CD4-positive, alpha-beta T cell (primary cell): Measurements from ENCODE around the gene MTHFD1L. TPM values are rescaled to one million over a fixed set of nuclear protein-coding genes. Genes with fewer than 3 reads are reported as not detected.
A peak's percentile ranks its signal among the peaks of the same experiment; 100 is the strongest.
"Not testable (repeated sequence)": the region's sequence is repeated elsewhere in the genome, so short reads cannot be mapped to it uniquely, and the experiment has no call there.

Source experiments
- ATAC-seq: fragments of 200-7000 bp; cut with Tn5 transposase; one replicate; pipeline ENCODE4 v1.10.0; 2022; ENCODE audit warnings: mild to moderate bottlenecking; ENCODE audit not compliant: poor library complexity
- CTCF ChIA-PET: fragments of 350-600 bp; sonication (Branson Sonifier 250); formaldehyde crosslinking; loops from one replicate; lab custom pipeline; 2021; ENCODE audit warnings: antibody characterized with exemption, inconsistent platforms; lab: Charles Lee
- POLR2A ChIA-PET: fragments of 350-600 bp; sonication (Branson Sonifier 250); formaldehyde crosslinking; loops from one replicate; lab custom pipeline; 2021; ENCODE audit warnings: antibody characterized with exemption, inconsistent platforms; lab: Charles Lee
- DNase-seq, 14 experiments: peaks; one replicate each; pipeline ENCODE4 v3.0.0-alpha.2; 2013 to 2020; ENCODE audit warnings: mixed read lengths in 2 of 14
- H3K27ac ChIP-seq, 2 donors: one replicate each; pipeline versions ENCODE4 v1.5.1 to v1.7.0; 2013; ENCODE audit warnings: low read length in 2 of 2, low read depth in 1 of 2, mild to moderate bottlenecking in 1 of 2
- H3K27me3 ChIP-seq, 2 experiments: 1 replicate in 1 of 2; 2 replicates in 1 of 2; pipeline versions ENCODE4 v1.6.1 to v1.7.0; 2013; ENCODE audit warnings: low read length in 2 of 2, control low read depth in 1 of 2, mild to moderate bottlenecking in 1 of 2, moderate library complexity in 1 of 2; ENCODE audit not compliant: insufficient read depth in 2 of 2, control insufficient read depth in 1 of 2
- H3K36me3 ChIP-seq: one replicate; pipeline ENCODE4 v1.6.1; 2013; ENCODE audit warnings: low read length, control low read depth; ENCODE audit not compliant: insufficient read depth
- H3K4me1 ChIP-seq: one replicate; pipeline ENCODE4 v1.6.1; 2013; ENCODE audit warnings: low read length, control low read depth; ENCODE audit not compliant: insufficient read depth
- H3K4me3 ChIP-seq: one replicate; pipeline ENCODE4 v1.5.1; 2013; ENCODE audit warnings: mild to moderate bottlenecking, low read length, moderate library complexity
- H3K9me3 ChIP-seq, 2 experiments: 1 replicate in 1 of 2; 2 replicates in 1 of 2; pipeline versions ENCODE4 v1.6.1 to v1.7.0; 2013; ENCODE audit warnings: low read length in 2 of 2, mild to moderate bottlenecking in 2 of 2, control low read depth in 1 of 2, moderate library complexity in 1 of 2; ENCODE audit not compliant: control insufficient read depth in 1 of 2, insufficient read depth in 1 of 2
- H3K27ac Mint-ChIP-seq: one replicate; pipeline ENCODE4 v1.8.0; 2020; ENCODE audit warnings: mixed read lengths
- H3K27me3 Mint-ChIP-seq: one replicate; pipeline ENCODE4 v1.8.0; 2021; ENCODE audit warnings: mixed read lengths
- H3K36me3 Mint-ChIP-seq: one replicate; pipeline ENCODE4 v1.8.0; 2021; ENCODE audit warnings: low read depth, mixed read lengths
- H3K4me1 Mint-ChIP-seq: one replicate; pipeline ENCODE4 v1.8.0; 2021; ENCODE audit warnings: low read depth, mixed read lengths
- H3K4me3 Mint-ChIP-seq: one replicate; pipeline ENCODE4 v1.8.0; 2020; ENCODE audit warnings: mild to moderate bottlenecking, mixed read lengths
- H3K9me3 Mint-ChIP-seq: one replicate; pipeline ENCODE4 v1.8.0; 2020; ENCODE audit warnings: mixed read lengths
- CTCF ChIP-seq: fragments of 200-600 bp; IDR thresholded peaks from one replicate; pipeline ENCODE4 v1.8.0; 2022; ENCODE audit warnings: antibody characterized with exemption, mild to moderate bottlenecking
- intact Hi-C, 2 experiments: fragments of 100-400 bp; cut with DNase I in 1 of 2; cut with micrococcal nuclease in 1 of 2; formaldehyde crosslinking; loops; one replicate each; pipeline versions ENCODE4 v1.15.1 to v1.9.0; 2023 to 2025; cut with DNase I, micrococcal nuclease
- polyA plus RNA-seq, 2 donors: library from polyadenylated mRNA; unstranded; fragments of 120-200 nt; gene quantifications; one replicate each; pipeline ENCODE4 v1.2.1, GENCODE V29; 2013
- total RNA-seq, 174 experiments: library from RNA in 2 of 174; stranded (reverse) in 2 of 174; gene quantifications; one replicate each; pipeline ENCODE4 v1.2.3 and lab custom pipeline; 2021 to 2026

MTHFD1L gene
- total RNA-seq (1 to 10 TPM; 8.8 to 9.7 TPM), total RNA-seq (lab: John Stamatoyannopoulos, UW) (3.4 to 324 (median 28.5) reads per million in 172 experiments)
- 5.7 TPM for polyA plus RNA-seq (2013, experiment 1 of 2)
- polyA plus RNA-seq (2013, experiment 2 of 2) = 6.9 TPM

GRCh38 chr6:150865406-150866146, at the start of gene MTHFD1L:
Gene MTHFD1L, plus strand, starts transcription at chr6:150865702. Its CDS starts 121 bp downstream, at chr6:150865823.
- no peaks in the 10 kb centered on the region for H3K9me3 Mint-ChIP-seq
- H3K27ac Mint-ChIP-seq = peak within 1 kb of the TSS; percentile 80
- peak; percentile 43 to 86 (median 60) for DNase-seq
- Histone ChIP-seq H3K27ac (peak within 1 kb of the TSS in 1 of 2 donors; percentile 40), H3K9me3 (no peaks in the 10 kb centered on the region), H3K4me1 (peaks cover 17% of the 10 kb centered on the region), H3K36me3 (no peaks in the 10 kb centered on the region), H3K27me3 (no peaks in the 10 kb centered on the region), H3K4me3 (peak within 1 kb of the TSS; percentile 62)
- CTCF ChIA-PET = interaction anchor here (1.0 kb wide), 1 partner anchor 12 kb away, joined by 4 read pairs; no protein-coding TSS in a partner anchor
- intact Hi-C loops = loop anchor here in 1 of 2 experiments (10.0 kb wide), 1 partner anchor 589 kb away; the partner anchor contains the start of gene RMND1
- peaks cover 14% of the 10 kb centered on the region for H3K4me1 Mint-ChIP-seq
- peak; percentile 57 for ATAC-seq
- POLR2A ChIA-PET = interaction anchor here (0.7 to 0.9 kb wide), 2 partner anchors 524 to 1285 kb away, joined by 3 to 4 read pairs; no protein-coding TSS in a partner anchor
- peak within 1 kb of the TSS; percentile 89 for H3K4me3 Mint-ChIP-seq
- TF ChIP-seq CTCF = peak; percentile 57
- H3K27me3 Mint-ChIP-seq = no peaks in the 10 kb centered on the region
- peaks cover 4% of the 10 kb centered on the region for H3K36me3 Mint-ChIP-seq

DNA sequence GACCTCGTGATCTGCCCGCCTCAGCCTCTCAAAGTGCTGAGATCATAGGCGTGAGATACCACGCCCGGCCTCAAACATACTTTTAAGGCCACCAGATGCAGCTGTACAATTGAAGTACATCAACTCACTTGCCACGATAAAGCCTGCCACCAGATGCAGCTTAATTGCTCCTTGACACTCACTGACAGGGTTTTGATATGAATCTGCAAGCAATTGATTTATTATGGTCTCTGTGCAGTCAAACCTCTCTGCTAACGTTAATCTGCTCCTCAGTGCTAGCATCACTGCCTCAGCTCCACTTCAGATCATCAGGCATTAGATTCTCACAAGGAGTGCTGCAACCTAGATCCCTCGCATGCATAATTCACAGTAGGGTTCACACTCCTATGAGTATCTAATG, 48.9 kb upstream of the MTHFD1L start:
- H3K9me3 Mint-ChIP-seq, DNase-seq, POLR2A ChIA-PET, H3K36me3 Mint-ChIP-seq, H3K27ac ChIP-seq, ATAC-seq, H3K4me3 Mint-ChIP-seq, H3K27me3 ChIP-seq, H3K27me3 Mint-ChIP-seq, H3K9me3 ChIP-seq, H3K4me1 ChIP-seq, H3K4me1 Mint-ChIP-seq, H3K4me3 ChIP-seq, H3K36me3 ChIP-seq, H3K27ac Mint-ChIP-seq: not testable (repeated sequence)
- intact Hi-C loops = loop anchor here in 1 of 2 experiments (10.0 kb wide), 2 partner anchors 132 to 982 kb away; no protein-coding TSS in a partner anchor
- CTCF ChIA-PET = interaction anchor here (3.7 kb wide), 1 partner anchor 398 kb away, joined by 28 read pairs; no protein-coding TSS in a partner anchor

DNA sequence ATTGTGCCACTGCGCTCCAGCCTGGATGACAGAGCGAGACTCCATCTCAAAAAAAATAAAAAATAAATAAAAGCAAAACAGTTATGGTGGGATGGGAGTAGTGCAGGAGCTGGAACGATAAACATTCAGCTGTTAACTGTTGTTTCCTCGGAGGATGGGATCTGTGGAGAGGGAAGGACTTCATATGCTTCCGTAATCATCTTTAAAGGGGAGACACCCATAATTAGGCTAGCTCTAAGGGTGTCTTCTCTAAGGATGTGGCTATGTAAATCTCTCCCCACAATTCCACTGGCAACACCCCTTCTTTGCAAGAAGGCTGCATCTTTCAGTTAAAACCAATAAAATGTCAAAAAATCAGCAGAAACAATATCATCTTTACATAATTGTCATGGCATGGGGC, 42.6 kb upstream of the MTHFD1L start:
- Mint-ChIP-seq H3K36me3 (no peaks in the 10 kb centered on the region), H3K4me1 (no peaks in the 10 kb centered on the region), H3K9me3 (no peaks in the 10 kb centered on the region), H3K4me3 (no peak overlapping the region), H3K27ac (no peak overlapping the region), H3K27me3 (no peaks in the 10 kb centered on the region)
- intact Hi-C loops = no loop called here
- Histone ChIP-seq H3K27me3 (no peaks in the 10 kb centered on the region), H3K4me3 (no peak overlapping the region), H3K36me3 (no peaks in the 10 kb centered on the region), H3K4me1 (no peaks in the 10 kb centered on the region), H3K27ac (no peak overlapping the region), H3K9me3 (no peaks in the 10 kb centered on the region)
- TF ChIP-seq CTCF = no peak
- DNase-seq (no peak), ATAC-seq (no peak)
- ChIA-PET CTCF (interaction anchor here (1.5 kb wide), 1 partner anchor 15 kb away, joined by 4 read pairs; no protein-coding TSS in a partner anchor), POLR2A (no interaction called here)
